HG02610 (cell line): ENCODE data around the gene GNLY.
A peak's percentile ranks its signal among the peaks of the same experiment; 100 is the strongest.
"Not testable (repeated sequence)": the region's sequence is repeated elsewhere in the genome, so short reads cannot be mapped to it uniquely, and the experiment has no call there.

Source experiments
- ATAC-seq: cut with Tn5 transposase; IDR thresholded peaks from one replicate; pipeline ENCODE4 v1.9.1; 2021; ENCODE audit warnings: mild to moderate bottlenecking, moderate library complexity; ENCODE audit not compliant: unreplicated experiment

Gene GNLY

DNA sequence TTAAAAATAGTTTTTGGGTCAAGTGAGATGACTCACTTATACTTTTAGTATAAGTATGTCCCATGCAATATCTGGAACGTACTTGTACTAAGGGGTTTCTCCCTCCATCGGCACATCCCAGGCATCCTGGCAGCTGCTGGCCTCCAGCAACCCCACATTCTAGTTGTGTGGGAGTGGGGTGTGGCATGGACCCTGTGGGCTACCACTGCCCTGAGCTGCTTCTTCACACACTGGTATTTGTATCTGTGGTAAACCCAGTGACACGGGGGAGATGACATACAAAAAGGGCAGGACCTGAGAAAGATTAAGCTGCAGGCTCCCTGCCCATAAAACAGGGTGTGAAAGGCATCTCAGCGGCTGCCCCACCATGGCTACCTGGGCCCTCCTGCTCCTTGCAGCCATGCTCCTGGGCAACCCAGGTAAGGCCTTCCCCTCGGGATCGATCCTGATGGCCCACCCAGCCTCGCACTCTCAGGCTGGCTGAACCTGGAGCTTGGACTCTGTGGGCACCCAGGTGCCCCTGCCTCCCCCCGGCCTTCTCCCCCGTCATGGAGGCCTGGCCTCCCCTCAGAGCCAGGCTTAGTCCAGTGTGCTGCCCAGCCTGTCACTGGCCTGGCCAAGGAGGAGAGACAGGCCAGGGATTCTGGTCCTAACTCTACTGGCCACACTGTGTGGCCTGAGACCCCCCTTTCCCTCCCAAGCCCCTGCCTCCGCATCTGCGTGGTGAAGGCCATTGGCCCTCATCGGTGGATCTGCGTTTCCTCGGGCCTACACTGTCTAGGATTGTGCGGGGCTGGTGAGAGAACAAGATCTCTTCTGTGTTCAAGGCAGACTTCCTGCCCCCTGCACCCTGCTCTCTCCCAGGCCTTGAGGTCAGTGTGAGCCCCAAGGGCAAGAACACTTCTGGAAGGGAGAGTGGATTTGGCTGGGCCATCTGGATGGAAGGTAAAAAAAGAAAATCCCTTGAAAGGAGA lies at the start of gene GNLY:
GNLY (plus strand) TSS at position 307 of the 974 bp plus-strand sequence; CDS start at position 368, 61 bp downstream.
- ATAC-seq: no peak

DNA sequence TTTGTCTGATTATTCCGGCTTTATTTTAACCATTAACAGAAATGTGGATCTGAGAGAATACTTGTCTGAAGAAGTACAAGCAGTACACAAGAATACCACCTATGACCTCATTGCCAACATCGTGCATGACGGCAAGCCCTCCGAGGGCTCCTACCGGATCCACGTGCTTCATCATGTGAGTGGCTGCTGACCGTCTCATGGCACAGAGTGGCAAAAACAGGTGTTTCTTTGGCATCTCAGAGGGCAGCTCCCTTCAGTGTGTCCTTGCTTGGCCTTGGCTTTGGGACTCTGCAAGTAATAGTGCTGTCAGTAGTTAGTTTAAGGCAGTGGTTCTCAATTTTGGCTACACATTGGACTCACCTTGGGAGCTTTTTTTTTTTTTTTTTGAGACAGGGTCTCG lies 49.2 kb upstream of the GNLY start:
- no peak for ATAC-seq

DNA sequence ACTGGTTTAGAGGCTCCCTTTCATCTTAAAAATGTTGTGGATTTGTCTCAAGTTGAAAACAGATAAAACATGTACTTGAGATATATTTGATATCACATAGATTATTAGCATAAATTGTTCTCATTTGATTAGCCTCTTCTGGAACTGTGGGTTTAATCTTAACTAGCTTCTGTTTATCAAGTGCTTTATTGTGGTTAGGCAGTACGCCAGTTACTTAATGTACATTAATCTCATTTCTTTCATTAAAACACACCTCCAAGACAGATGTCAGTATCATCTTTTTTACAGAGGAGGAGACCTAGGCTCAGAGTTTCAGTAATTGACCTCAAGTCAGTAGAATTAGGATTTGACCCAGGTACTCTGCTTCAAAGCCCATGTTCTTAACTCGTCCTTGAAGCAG lies 48.0 kb upstream of the GNLY start:
- ATAC-seq: no peak

DNA sequence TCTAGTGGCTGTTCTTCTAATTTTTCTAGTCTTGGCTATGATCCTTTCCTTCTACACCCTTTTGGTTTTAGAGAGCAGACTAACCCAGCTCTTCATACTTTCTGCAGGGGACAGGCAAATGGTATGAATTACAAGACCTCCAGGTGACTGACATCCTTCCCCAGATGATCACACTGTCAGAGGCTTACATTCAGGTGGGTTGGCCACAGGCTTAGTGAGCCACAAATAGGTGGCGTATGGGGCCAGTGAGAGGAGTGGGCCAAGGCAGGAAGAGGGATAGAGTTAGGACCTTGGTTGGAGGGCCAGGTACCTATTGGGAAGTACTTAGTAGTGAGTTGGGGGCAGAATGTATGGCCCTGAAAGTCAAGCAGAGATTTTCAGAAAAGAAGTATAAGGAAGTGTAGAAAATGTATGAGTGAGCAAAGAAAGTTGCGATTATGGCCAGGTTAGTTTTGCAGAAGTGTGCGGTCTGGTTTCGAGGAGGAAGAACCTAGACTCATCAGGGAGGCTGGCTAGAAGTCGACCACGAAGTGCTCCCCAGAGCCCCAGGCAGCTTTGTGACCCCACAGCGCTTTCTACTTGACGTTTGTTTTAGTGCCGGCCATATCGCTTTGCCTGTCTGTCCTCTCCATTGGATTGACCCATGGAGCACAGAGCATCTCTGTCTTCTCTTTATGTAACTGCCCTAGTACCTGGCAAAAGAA lies 46.2 kb upstream of the GNLY start:
- peak; percentile 64 for ATAC-seq

DNA sequence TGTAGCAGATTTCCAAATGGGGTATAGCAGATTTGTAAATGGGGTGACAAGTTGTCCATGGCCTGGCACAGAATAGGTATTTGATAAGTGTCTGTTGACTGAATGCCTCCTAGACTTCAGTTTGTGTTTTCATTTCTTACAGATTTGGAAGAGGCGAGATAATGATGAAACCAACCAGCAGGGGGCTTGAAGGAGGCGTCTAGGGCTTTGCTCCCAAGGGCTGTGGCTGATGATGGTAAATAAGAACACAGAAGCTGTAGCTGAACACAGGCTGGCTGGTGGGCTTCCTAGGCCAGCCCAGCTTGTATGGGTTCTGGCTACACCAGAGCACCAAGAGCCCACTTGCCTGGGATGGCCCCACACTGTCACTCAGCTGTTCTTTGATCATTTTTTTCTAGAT lies 45.5 kb upstream of the GNLY start:
- peak; percentile 30 for ATAC-seq

DNA sequence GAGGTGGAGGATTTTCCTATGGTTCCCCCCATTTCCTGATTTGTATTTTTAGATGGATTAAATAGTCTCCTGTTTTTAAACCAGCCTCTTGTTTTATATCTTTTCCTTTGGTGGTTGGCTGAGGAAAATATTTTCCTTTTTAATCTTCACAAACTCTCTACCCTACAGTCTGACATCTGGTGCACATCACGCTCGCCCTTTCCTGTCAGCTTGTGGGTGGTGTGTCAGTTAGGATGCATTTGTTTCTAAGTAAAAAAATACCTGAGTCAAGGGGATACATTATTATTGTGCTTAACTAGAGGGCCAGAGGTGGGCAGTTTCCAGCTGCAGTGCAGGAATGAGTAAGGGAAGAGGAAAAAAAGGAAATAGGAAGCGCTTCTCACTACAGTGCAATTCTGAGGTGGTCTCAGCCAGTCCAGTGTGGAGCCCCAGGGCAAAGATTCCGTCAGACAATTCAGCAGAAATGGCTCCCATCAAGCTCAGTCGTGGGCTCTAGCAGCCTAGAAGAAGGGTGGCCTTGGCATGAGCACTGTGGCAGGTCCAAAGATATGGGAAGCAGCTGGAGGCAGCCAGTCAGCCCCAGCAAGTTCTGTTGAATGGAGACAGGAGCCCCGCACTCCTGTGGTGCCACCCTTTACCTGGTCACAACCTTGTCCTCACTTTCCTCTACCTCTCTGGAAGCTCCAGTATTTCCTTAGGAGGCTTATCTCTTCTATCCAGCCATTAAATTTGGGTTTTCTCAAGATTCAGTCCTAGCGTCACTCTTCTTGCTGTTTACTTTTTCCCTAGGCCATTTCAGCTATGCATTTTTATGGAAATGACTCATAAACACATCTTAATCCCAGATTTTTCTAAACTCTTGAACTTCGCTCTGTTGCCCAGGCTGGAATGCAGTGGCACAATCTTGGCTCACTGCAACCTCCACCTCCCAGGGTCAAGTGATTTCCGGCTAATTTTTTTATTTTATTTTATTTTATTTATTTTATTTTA lies 44.7 kb upstream of the GNLY start:
- ATAC-seq: no peak

DNA sequence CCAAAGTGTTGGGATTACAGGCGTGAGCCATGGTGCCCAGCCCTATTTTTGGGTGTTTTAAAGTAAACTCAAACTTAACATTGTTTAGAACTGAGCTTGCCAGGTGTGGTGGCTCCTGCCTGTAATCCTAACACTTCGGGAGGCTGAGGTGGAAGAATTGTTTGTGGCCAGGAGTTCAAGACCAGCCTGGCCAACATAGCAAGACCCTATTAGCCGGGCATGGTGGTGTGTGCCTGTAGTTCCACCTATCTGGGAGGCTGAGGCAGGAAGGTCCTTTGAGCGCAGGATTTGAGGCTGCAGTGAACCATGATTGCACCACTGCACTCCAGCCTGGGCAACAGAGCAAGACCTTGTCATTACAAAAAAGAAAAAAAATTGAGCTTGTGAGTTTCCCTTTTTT lies 43.7 kb upstream of the GNLY start:
- ATAC-seq: no peak

DNA sequence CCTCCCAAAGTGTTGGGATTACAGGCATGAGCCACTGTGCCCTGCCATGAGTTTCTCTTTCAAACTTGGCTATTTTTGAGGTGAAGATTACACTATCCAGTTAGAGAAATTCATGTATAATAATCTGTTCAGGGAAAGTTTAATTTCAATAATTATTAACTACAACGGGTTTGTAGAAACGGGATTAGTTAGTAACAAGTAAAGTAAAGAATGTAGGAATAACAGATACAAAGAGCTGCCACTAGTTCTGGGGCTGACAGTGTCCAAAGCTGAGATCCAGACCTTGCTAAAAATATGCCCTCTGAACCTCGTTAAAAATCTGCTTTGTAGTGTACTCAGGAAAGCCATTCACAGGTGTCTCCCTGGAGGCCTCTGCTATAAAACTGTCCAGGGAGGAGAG lies 43.1 kb upstream of the GNLY start:
- ATAC-seq: no peak

DNA sequence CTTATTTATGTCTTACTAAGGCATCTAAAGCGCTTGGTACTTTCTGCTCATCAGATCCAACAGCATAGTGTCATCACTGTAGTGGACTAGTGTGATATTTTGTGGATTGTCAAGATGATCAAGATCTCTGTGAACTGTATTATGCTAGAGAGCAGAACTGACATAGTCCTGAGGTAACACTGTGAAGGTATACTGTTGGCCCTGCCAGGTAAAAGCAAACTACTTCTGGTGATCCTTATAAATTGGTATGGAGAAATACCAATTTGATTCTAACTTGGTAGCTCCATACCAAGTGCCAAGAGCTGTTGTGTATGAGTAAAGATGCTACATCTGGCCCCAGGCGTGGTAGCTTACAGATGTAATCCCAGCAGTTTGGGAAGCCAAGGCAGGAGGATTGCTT lies 42.1 kb upstream of the GNLY start:
- ATAC-seq: no peak

DNA sequence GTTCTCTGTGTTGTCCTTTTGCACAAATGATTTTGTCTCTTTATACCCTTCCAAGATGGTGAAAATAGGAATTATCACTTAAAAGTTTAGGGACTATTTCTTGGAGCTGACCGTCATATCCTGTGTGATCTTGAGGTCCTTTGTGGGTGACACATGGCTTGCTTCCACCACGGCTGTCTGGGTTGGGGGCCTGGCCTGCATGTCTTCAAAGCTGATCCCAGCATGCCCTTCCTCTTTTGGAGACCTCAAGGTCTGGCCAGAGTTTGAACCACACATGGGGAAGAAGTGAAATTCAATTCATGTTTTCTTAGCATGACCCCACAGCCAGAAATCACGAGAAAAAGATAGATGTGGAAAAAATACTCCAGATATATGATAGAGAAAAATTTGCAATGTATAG lies 40.2 kb upstream of the GNLY start:
- ATAC-seq: no peak

DNA sequence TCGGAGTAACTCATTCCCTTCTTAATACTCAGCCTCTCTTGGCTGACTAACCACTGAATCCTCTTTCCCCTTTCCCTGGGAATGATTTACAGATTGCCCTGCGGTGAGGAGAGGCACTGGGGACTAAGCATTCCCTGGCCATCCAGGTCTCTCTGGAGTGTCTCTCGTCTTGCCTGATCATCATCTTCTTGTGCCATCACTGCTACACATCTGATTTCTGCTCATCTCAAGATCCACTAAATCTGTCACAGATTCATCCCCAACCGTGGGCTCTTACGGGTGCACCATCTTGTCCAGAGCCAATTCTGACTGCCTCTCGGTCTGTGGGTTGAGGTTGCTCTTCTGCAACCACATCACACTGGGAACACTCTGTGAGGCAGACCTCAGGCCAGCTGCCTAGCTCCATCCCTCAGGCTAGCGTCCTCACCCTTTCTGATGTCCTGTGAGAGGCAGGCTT lies 38.2 kb upstream of the GNLY start:
- no peak for ATAC-seq

DNA sequence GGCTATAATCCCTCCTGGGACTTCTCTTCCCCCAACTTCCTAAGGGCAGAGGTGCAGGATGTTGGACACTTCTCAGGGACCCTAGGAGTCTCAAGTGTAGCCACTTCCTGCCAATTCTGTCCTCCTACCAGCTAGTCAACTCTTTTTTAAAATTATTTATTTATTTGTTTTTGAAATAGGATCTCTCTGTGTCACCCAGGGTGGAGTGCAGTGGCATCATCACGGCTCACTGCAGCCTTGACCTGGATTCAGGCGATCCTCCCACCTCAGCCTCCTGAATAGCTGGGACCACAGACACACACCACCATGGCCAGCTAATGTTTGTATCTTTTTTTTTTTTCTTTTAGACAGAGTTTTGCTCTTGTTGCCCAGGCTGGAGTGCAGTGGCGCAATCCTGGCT lies 37.7 kb upstream of the GNLY start:
- no peak for ATAC-seq

DNA sequence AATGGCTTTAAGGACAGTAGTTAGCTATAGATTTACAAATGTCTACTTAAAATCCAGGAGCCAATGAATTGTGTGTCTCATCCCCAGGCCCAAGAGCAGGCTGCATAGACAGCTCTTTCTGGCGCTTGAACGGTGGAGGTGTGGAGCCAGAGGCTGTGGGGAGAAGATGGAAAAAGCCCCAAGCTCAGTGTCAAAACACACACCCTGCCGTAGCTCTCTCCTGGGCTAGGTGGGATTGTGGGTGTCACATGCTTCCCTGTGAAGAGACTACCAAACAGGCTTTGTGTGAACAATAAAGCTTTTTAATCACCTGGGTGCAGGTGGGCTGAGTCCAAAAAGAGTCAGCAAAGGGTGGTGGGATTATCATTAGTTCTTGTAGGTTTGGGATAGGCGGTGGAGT lies 36.8 kb upstream of the GNLY start:
- ATAC-seq: not testable (repeated sequence)

DNA sequence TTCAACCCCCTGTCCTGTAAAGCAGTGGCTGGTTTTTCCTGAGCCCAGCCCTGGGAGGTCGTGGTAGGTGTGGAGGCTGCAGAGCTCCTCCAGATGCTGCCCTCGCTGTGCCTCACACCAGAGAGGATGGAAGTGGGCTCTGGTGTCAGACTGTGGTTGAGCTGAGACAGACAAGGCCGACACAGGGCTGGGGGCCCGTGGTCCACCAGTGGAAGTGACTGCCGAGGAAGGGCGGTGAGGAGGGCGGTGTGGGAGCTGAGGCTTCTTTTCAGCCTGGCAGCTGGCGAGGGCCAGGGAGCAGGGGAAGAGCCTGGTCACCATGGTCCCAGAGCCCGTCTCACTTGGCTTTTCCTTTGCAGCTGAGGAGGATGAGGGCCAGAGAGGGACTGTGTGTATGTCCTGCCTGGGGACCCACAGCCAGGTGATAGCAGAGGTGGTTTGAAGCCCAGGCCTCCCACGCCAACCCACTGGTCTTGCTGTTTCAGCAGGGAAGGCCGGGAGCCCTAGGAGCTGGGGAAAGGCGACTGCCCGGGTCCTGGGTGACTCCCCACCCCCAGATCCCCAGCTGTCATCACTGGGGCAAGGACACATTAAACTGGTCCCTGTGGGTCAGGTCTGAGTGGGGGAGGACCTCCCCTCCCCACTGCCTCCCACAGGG lies 34.7 kb upstream of the GNLY start:
- ATAC-seq: no peak

DNA sequence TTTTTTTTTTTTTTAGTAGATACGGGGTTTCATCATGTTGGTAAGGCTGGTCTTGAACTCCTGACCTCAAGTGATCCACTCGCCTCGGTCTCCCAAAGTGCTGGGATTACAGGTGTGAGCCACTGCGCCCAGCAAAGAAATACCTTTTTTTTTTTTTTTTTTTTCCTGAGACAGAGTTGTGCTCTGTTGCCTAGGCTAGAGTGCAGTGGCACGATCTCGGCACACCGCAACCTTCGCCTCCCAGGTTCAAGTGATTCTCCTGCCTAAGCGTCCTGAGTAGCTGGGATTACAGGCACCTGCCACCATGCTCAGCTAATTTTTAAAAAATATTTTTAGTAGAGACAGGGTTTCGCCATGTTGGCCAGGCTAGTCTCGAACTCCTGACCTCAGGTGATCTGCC lies 33.9 kb upstream of the GNLY start:
- not testable (repeated sequence) for ATAC-seq

DNA sequence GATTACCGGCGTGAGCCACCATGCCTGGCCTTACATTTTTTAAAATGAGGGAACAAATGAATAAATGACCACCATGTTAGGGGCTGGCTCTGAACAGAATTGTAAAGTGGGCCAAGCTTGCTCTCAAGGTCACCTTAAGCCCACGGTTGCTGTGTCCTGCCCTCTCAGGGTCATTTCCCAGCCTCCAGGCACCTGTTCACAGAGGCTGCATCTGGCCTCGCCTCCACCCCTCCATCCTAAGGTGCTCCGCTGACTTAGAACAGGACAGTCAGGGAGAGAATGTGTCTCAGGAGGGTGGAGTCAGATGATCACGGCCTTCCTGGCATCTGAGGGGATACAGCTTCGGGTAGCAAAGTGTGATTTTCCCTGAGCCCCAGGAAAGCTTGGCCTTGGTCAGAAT lies 33.4 kb upstream of the GNLY start:
- no peak for ATAC-seq

DNA sequence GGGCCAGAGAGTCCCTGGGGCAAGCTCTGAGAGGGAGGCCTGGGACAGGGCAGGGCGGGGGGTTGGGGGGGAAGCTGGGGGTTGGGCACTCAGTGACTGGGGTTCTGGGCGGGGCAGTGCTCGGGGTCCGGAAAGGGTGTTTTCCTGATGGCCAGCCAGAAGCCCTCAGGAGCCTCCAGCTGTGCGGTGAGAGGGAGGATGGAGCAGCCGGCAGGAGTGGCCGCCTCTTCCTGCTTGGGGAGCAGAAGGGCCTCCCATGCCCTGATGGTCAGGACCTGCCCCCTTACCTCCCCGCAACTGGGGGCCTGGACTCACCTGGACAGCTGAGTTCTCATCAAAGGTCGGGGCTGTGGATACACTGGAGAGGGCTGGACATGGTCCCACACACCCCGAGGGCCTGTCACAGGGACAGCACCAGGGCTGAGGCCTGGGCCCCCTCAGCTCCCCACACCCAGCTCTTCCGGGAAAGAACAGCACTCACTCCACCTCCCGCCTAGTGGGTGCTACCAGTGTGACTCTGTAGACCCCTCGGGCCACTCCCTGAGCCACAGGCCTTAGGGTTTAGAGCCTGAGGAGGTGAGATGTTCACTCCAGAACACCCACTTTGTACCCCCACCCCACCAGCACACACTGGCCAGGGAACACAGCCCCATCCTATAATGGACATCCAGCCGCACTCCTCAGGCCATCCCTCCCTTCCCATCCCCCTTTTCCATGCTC lies 32.9 kb upstream of the GNLY start:
- no peak for ATAC-seq

DNA sequence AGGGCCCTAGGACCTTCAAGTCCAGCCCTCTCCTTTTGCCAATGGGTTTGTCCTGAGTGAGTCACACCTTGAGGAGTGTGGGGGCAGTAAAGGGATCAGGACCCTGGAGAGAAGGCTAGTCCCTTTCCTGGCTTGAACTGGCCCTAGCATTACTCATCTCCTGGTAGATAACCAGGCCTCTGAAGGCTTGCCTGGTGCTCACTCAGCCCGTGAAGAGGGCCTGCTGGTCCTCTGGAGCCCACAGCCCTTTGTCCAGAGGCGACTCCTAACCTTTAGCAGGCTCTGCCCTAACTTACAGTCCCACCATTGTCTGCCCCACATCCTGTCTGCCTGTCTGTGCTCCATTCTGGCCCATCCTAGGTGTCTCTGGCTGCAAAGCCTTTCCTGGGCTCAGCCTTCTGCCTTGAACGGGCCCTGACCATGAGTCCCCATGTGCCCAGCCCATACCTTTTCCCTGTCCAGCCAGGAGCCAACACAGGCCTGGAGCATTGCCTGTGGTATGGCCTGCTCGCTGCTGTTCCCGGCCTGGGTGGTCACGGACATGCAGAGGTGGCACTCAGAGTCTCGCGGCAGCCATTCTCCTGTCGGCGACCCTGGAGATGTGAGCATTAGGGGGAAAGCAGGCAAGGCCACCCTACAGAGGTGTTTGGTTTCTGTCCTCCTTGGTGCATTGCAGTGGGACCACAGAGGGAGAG lies 31.1 kb upstream of the GNLY start:
- ATAC-seq: no peak
